SU-DHL-6 (cell line): ENCODE data around the gene ZC3H18.

Experiments used
- EZH2phosphoT487 ChIP-seq: fragments of 200-600 bp; sonication (generic), shearing (Covaris generic); conservative IDR thresholded peaks from 2 replicates; pipeline ENCODE4 v1.6.1; 2018; ENCODE audit warnings: mild to moderate bottlenecking, antibody characterized with exemption, low read length, moderate library complexity, mixed read lengths
- TF ChIP-seq, protein P1 (sequence below): fragments of 200-600 bp; sonication (generic); IDR thresholded peaks from one replicate; pipeline ENCODE4 v1.5.1; 2017; ENCODE audit warnings: antibody characterized with exemption, mild to moderate bottlenecking, low read length, moderate library complexity; ENCODE audit not compliant: insufficient read depth, poor library complexity, severe bottlenecking

DNA sequence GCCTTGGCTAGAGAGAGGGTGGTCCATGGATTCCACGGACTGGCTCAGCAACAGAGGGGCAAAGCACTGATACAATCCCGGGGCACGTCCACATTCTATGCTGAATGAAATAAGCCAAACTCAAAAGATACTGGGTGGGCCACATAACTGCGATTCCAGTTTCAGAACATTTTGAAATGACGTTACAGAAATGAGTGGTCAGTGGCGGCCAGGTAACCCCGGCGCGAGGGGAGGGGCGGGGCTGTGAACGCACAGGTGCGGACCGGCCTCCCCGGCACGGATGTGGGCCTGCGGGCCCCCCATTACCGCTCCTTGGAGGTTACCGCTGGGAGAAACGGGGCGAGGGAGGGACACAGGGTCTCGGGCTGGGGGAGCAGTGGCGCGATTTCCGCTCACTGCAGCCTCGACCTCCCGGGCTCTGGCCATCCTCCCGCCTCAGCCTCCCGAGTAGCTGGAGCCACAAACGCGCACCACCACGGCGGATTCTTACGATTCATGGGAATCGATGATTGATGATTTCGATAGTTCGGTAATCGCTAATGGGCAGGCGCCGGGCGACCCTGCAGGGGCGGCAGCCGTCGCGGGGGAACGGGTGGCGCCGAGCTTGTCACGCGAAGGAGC is 92.1 kb downstream of the ZC3H18 start:
- TF ChIP-seq, protein P1, sequence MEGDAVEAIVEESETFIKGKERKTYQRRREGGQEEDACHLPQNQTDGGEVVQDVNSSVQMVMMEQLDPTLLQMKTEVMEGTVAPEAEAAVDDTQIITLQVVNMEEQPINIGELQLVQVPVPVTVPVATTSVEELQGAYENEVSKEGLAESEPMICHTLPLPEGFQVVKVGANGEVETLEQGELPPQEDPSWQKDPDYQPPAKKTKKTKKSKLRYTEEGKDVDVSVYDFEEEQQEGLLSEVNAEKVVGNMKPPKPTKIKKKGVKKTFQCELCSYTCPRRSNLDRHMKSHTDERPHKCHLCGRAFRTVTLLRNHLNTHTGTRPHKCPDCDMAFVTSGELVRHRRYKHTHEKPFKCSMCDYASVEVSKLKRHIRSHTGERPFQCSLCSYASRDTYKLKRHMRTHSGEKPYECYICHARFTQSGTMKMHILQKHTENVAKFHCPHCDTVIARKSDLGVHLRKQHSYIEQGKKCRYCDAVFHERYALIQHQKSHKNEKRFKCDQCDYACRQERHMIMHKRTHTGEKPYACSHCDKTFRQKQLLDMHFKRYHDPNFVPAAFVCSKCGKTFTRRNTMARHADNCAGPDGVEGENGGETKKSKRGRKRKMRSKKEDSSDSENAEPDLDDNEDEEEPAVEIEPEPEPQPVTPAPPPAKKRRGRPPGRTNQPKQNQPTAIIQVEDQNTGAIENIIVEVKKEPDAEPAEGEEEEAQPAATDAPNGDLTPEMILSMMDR: no peak
- no peak for TF ChIP-seq EZH2phosphoT487
